GM12878 (cell line): ENCODE results near the gene LALBA. TPM values are rescaled to one million over a fixed set of nuclear protein-coding genes. Genes with fewer than 3 reads are reported as not detected.

Experiments
- polyA plus RNA-seq, 11 experiments: library from polyadenylated mRNA; depleted of rRNA in 4 of 11; unstranded in 6 of 11; stranded (reverse) in 5 of 11; fragments of >200 nt; fragmentation: Nextera tagmentation in 4 of 11; fragmentation: Illumina TruSeq in 1 of 11; extraction: Ambion mirVana in 4 of 11; extraction: Trizol in 1 of 11; gene quantifications; 1 replicate in 1 of 11; 2 replicates in 10 of 11; pipeline versions ENCODE4 v1.2.1 to v1.2.3, GENCODE V29; 2011 to 2016; ENCODE audit warnings: inconsistent platforms in 2 of 11, missing spikeins in 2 of 11, low read depth in 1 of 11
- total RNA-seq, 4 experiments: library from RNA; depleted of rRNA in 3 of 4; stranded (reverse); fragments of >200 nt in 3 of 4; fragmentation: Illumina TruSeq in 1 of 4; extraction: Trizol in 1 of 4; gene quantifications; 2 replicates each; pipeline versions ENCODE4 v1.2.1 to v1.2.3, GENCODE V29; 2013 to 2021

LALBA gene
- total and polyA plus RNA-seq, 10 of the 15 experiments (the other 5 are each of a cell fraction or from before 2014, with no cell fraction given), result not detected

Other genes with a start within 250 kb of the LALBA start
Only the 7 nearest of the 8 such genes appear.
- 9.0 and 10.0 TPM in 2 replicates for gene ZNF641, start 219.1 kb downstream of the LALBA start, total RNA-seq (2014; rRNA removed)
- 9.4 and 10.3 TPM in 2 replicates for gene ZNF641, start 219.1 kb downstream of the LALBA start, total RNA-seq (2014; rRNA removed; fragmentation: Illumina TruSeq; extraction: Trizol)
- 8.1 and 10.3 TPM in 2 replicates for gene ZNF641, start 219.1 kb downstream of the LALBA start, total RNA-seq (2021)
- gene ZNF641, start 219.1 kb downstream of the LALBA start, polyA plus RNA-seq (2011; rRNA removed), result 7.3 and 10.8 TPM in 2 replicates
- 7.1 and 9.4 TPM in 2 replicates for gene ZNF641, start 219.1 kb downstream of the LALBA start, polyA plus RNA-seq (2014; fragmentation: Illumina TruSeq; extraction: Trizol)
- 1 to 10 TPM; 1.1 to 1.4 TPM for gene ZNF641, start 219.1 kb downstream of the LALBA start, polyA plus RNA-seq (2014; fragmentation: Nextera tagmentation; extraction: Ambion mirVana)
- gene ZNF641, start 219.1 kb downstream of the LALBA start, polyA plus RNA-seq (2014; rRNA removed), result 5.6 and 5.8 TPM in 2 replicates
- gene ZNF641, start 219.1 kb downstream of the LALBA start, polyA plus RNA-seq (2016; fragmentation: Nextera tagmentation; extraction: Ambion mirVana), result 1 to 10 TPM; 3.5 to 4.8 TPM
- not detected in 2 replicates for gene ANP32D, start 97.5 kb downstream of the LALBA start, total RNA-seq (2014; rRNA removed)
- gene ANP32D, start 97.5 kb downstream of the LALBA start, total RNA-seq (2014; rRNA removed; fragmentation: Illumina TruSeq; extraction: Trizol), result not detected in 2 replicates
- gene ANP32D, start 97.5 kb downstream of the LALBA start, total RNA-seq (2021), result not detected in 2 replicates
- not detected in 2 replicates for gene ANP32D, start 97.5 kb downstream of the LALBA start, polyA plus RNA-seq (2011; rRNA removed)
- not detected in 2 replicates for gene ANP32D, start 97.5 kb downstream of the LALBA start, polyA plus RNA-seq (2014; fragmentation: Illumina TruSeq; extraction: Trizol)
- gene ANP32D, start 97.5 kb downstream of the LALBA start, polyA plus RNA-seq (2014; fragmentation: Nextera tagmentation; extraction: Ambion mirVana), result not detected
- not detected in 2 replicates for gene ANP32D, start 97.5 kb downstream of the LALBA start, polyA plus RNA-seq (2014; rRNA removed)
- gene ANP32D, start 97.5 kb downstream of the LALBA start, polyA plus RNA-seq (2016; fragmentation: Nextera tagmentation; extraction: Ambion mirVana), result not detected
- gene C12orf54, start 87.5 kb downstream of the LALBA start, total RNA-seq (2014; rRNA removed), result 0.79 and 2.7 TPM in 2 replicates
- gene C12orf54, start 87.5 kb downstream of the LALBA start, total RNA-seq (2014; rRNA removed; fragmentation: Illumina TruSeq; extraction: Trizol), result 3.1 and 4.5 TPM in 2 replicates
- gene C12orf54, start 87.5 kb downstream of the LALBA start, total RNA-seq (2021), result 2.6 and 3.2 TPM in 2 replicates
- gene C12orf54, start 87.5 kb downstream of the LALBA start, polyA plus RNA-seq (2011; rRNA removed), result 5.4 and 5.9 TPM in 2 replicates
- gene C12orf54, start 87.5 kb downstream of the LALBA start, polyA plus RNA-seq (2014; fragmentation: Illumina TruSeq; extraction: Trizol), result 4.0 and 4.2 TPM in 2 replicates
- 1 to 10 TPM; 6.9 to 7.8 TPM for gene C12orf54, start 87.5 kb downstream of the LALBA start, polyA plus RNA-seq (2014; fragmentation: Nextera tagmentation; extraction: Ambion mirVana)
- 2.3 and 3.9 TPM in 2 replicates for gene C12orf54, start 87.5 kb downstream of the LALBA start, polyA plus RNA-seq (2014; rRNA removed)
- gene C12orf54, start 87.5 kb downstream of the LALBA start, polyA plus RNA-seq (2016; fragmentation: Nextera tagmentation; extraction: Ambion mirVana), result 1 to 10 TPM; 1.5 to 4.2 TPM
- gene OR8S1, start 44.4 kb downstream of the LALBA start, total RNA-seq (2014; rRNA removed), result not detected in 2 replicates
- gene OR8S1, start 44.4 kb downstream of the LALBA start, total RNA-seq (2014; rRNA removed; fragmentation: Illumina TruSeq; extraction: Trizol), result not detected in 2 replicates
- not detected in 2 replicates for gene OR8S1, start 44.4 kb downstream of the LALBA start, total RNA-seq (2021)
- gene OR8S1, start 44.4 kb downstream of the LALBA start, polyA plus RNA-seq (2011; rRNA removed), result not detected in 2 replicates
- gene OR8S1, start 44.4 kb downstream of the LALBA start, polyA plus RNA-seq (2014; fragmentation: Illumina TruSeq; extraction: Trizol), result not detected in 2 replicates
- not detected for gene OR8S1, start 44.4 kb downstream of the LALBA start, polyA plus RNA-seq (2014; fragmentation: Nextera tagmentation; extraction: Ambion mirVana)
- not detected in 2 replicates for gene OR8S1, start 44.4 kb downstream of the LALBA start, polyA plus RNA-seq (2014; rRNA removed)
- not detected for gene OR8S1, start 44.4 kb downstream of the LALBA start, polyA plus RNA-seq (2016; fragmentation: Nextera tagmentation; extraction: Ambion mirVana)
- gene KANSL2, start 112.2 kb upstream of the LALBA start, total RNA-seq (2014; rRNA removed), result 43.0 and 46.7 TPM in 2 replicates
- 38.7 and 39.8 TPM in 2 replicates for gene KANSL2, start 112.2 kb upstream of the LALBA start, total RNA-seq (2014; rRNA removed; fragmentation: Illumina TruSeq; extraction: Trizol)
- 28.1 and 28.6 TPM in 2 replicates for gene KANSL2, start 112.2 kb upstream of the LALBA start, total RNA-seq (2021)
- 52.9 and 54.3 TPM in 2 replicates for gene KANSL2, start 112.2 kb upstream of the LALBA start, polyA plus RNA-seq (2011; rRNA removed)
- gene KANSL2, start 112.2 kb upstream of the LALBA start, polyA plus RNA-seq (2014; fragmentation: Illumina TruSeq; extraction: Trizol), result 33.7 and 35.3 TPM in 2 replicates
- gene KANSL2, start 112.2 kb upstream of the LALBA start, polyA plus RNA-seq (2014; fragmentation: Nextera tagmentation; extraction: Ambion mirVana), result 10 to 100 TPM; 39.0 to 54.8 TPM
- 32.1 and 33.7 TPM in 2 replicates for gene KANSL2, start 112.2 kb upstream of the LALBA start, polyA plus RNA-seq (2014; rRNA removed)
- gene KANSL2, start 112.2 kb upstream of the LALBA start, polyA plus RNA-seq (2016; fragmentation: Nextera tagmentation; extraction: Ambion mirVana), result 10 to 100 TPM; 42.1 to 42.3 TPM
- 22.8 and 25.1 TPM in 2 replicates for gene CCNT1, start 146.7 kb upstream of the LALBA start, total RNA-seq (2014; rRNA removed)
- 28.8 and 29.1 TPM in 2 replicates for gene CCNT1, start 146.7 kb upstream of the LALBA start, total RNA-seq (2014; rRNA removed; fragmentation: Illumina TruSeq; extraction: Trizol)
- gene CCNT1, start 146.7 kb upstream of the LALBA start, total RNA-seq (2021), result 36.2 and 37.3 TPM in 2 replicates
- 29.1 and 34.2 TPM in 2 replicates for gene CCNT1, start 146.7 kb upstream of the LALBA start, polyA plus RNA-seq (2011; rRNA removed)
- 23.5 and 26.5 TPM in 2 replicates for gene CCNT1, start 146.7 kb upstream of the LALBA start, polyA plus RNA-seq (2014; fragmentation: Illumina TruSeq; extraction: Trizol)
- 1 to 10 TPM; 6.3 to 6.5 TPM for gene CCNT1, start 146.7 kb upstream of the LALBA start, polyA plus RNA-seq (2014; fragmentation: Nextera tagmentation; extraction: Ambion mirVana)
- gene CCNT1, start 146.7 kb upstream of the LALBA start, polyA plus RNA-seq (2014; rRNA removed), result 13.3 and 17.3 TPM in 2 replicates
- 10 to 100 TPM in 1 of 2 experiments, 1 to 10 TPM in 1; 9.4 to 10.7 TPM for gene CCNT1, start 146.7 kb upstream of the LALBA start, polyA plus RNA-seq (2016; fragmentation: Nextera tagmentation; extraction: Ambion mirVana)
- gene ADCY6, start 219.0 kb upstream of the LALBA start, total RNA-seq (2014; rRNA removed), result 0.05 and 0.11 TPM in 2 replicates
- 0.04 and 0.37 TPM in 2 replicates for gene ADCY6, start 219.0 kb upstream of the LALBA start, total RNA-seq (2014; rRNA removed; fragmentation: Illumina TruSeq; extraction: Trizol)
- gene ADCY6, start 219.0 kb upstream of the LALBA start, total RNA-seq (2021), result 0.36 and 0.61 TPM in 2 replicates
- 1.2 and 2.0 TPM in 2 replicates for gene ADCY6, start 219.0 kb upstream of the LALBA start, polyA plus RNA-seq (2011; rRNA removed)
- 0.19 TPM in 1 of 2 replicates, not detected in the other for gene ADCY6, start 219.0 kb upstream of the LALBA start, polyA plus RNA-seq (2014; fragmentation: Illumina TruSeq; extraction: Trizol)
- gene ADCY6, start 219.0 kb upstream of the LALBA start, polyA plus RNA-seq (2014; fragmentation: Nextera tagmentation; extraction: Ambion mirVana), result under 1 TPM; 0.07 to 0.14 TPM
- gene ADCY6, start 219.0 kb upstream of the LALBA start, polyA plus RNA-seq (2014; rRNA removed), result 0.24 and 0.66 TPM in 2 replicates
- gene ADCY6, start 219.0 kb upstream of the LALBA start, polyA plus RNA-seq (2016; fragmentation: Nextera tagmentation; extraction: Ambion mirVana), result under 1 TPM in 1 of 2 experiments, not detected in 1; 0.03 TPM